Natural killer cell (primary cell): ENCODE measurements around the gene KRTAP12-2. TPM values are rescaled to one million over a fixed set of nuclear protein-coding genes. Genes with fewer than 3 reads are reported as not detected.

Experiments
- ATAC-seq, 3 donors: fragments of 150-1000 bp in 2 of 3; fragments of 200-7000 bp in 1 of 3; cut with Tn5 transposase; 1 replicate in 1 of 3; 2 replicates in 2 of 3; pipeline ENCODE4 v1.10.0; 2021; ENCODE audit warnings: mild to moderate bottlenecking in 2 of 3, moderate library complexity in 2 of 3
- DNase-seq, 2 donors: peaks; one replicate each; pipeline versions ENCODE4 v3.0.0 to v3.0.0-alpha.2; 2013 to 2021; ENCODE audit warnings: mixed read lengths in 1 of 2
- H3K27ac ChIP-seq: one replicate; pipeline ENCODE4 v1.5.1; 2013; ENCODE audit warnings: mild to moderate bottlenecking, low read length
- H3K27me3 ChIP-seq: one replicate; pipeline ENCODE4 v1.6.1; 2013; ENCODE audit warnings: low read length; ENCODE audit not compliant: control insufficient read depth, insufficient read depth
- H3K36me3 ChIP-seq: one replicate; pipeline ENCODE4 v1.6.1; 2013; ENCODE audit warnings: low read length; ENCODE audit not compliant: control insufficient read depth, insufficient read depth
- H3K4me1 ChIP-seq: one replicate; pipeline ENCODE4 v1.6.1; 2013; ENCODE audit warnings: low read length; ENCODE audit not compliant: control insufficient read depth, insufficient read depth
- H3K4me3 ChIP-seq: one replicate; pipeline ENCODE4 v1.5.1; 2013; ENCODE audit warnings: low read length
- H3K9me3 ChIP-seq: one replicate; pipeline ENCODE4 v1.6.1; 2013; ENCODE audit warnings: low read length; ENCODE audit not compliant: control insufficient read depth, insufficient read depth
- H3K27ac Mint-ChIP-seq, 2 donors: one replicate each; pipeline ENCODE4 v1.8.0; 2022; ENCODE audit warnings: mild to moderate bottlenecking in 2 of 2, mixed read lengths in 2 of 2, moderate library complexity in 1 of 2
- H3K27me3 Mint-ChIP-seq, 2 donors: one replicate each; pipeline ENCODE4 v1.8.0; 2022; ENCODE audit warnings: low read depth in 2 of 2, mixed read lengths in 2 of 2
- H3K36me3 Mint-ChIP-seq: one replicate; pipeline ENCODE4 v1.8.0; 2022; ENCODE audit warnings: mixed read lengths
- H3K4me1 Mint-ChIP-seq, 2 donors: one replicate each; pipeline ENCODE4 v1.8.0; 2022; ENCODE audit warnings: mixed read lengths in 2 of 2
- H3K4me3 Mint-ChIP-seq: one replicate; pipeline ENCODE4 v1.8.0; 2022; ENCODE audit warnings: mild to moderate bottlenecking, moderate library complexity, mixed read lengths
- H3K9me3 Mint-ChIP-seq, 2 donors: one replicate each; pipeline ENCODE4 v1.8.0; 2022; ENCODE audit warnings: mixed read lengths in 2 of 2
- CTCF ChIP-seq: fragments of 200-600 bp; IDR thresholded peaks from one replicate; pipeline ENCODE4 v1.8.0; 2022; ENCODE audit warnings: antibody characterized with exemption
- whole genome bisulfite sequencing: methylation state at CpG from one replicate; pipeline ENCODE4 v1.1.7; 2013; ENCODE audit warnings: missing lambda C conversion rate; ENCODE audit not compliant: insufficient coverage; 5-methylcytosine and 5-hydroxymethylcytosine counted together
- intact Hi-C: fragments of 100-400 bp; cut with micrococcal nuclease; formaldehyde crosslinking; loops from one replicate; pipeline ENCODE4 v1.14.2; 2022
- total RNA-seq, 4 donors: library from RNA; stranded (reverse); fragments of 120-200 nt in 1 of 4; gene quantifications; one replicate each; pipeline versions ENCODE4 v1.2.3 to v1.2.4, GENCODE V29; 2013 to 2022

Gene KRTAP12-2
- total RNA-seq, 3 donors from 2014 or later (not counting 1 experiment from before 2014, with no cell fraction given), result not detected

DNA sequence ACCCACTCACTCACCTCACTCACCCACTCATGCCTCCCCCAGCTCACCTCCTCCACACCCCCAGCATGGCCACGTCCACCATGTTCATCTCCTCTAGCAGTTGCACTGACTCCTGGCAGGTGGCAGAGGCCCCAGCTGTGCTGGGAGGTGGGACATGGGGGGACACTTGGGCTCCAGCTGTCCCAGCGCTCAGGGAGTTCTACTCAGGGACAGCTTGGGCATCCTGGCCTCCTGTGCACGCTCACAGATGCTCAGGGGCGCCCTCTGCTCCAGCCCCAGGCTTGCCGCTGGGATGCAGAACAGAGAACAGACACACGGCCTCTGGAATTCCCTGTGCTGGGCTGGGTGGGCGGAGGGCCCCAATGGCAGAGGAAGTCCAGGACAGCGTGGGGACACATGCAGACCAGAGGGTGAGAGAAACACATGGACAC, 49.6 kb downstream of the KRTAP12-2 start:
- peaks cover 29 to 47% of the 10 kb centered on the region in 2 donors for H3K4me1 Mint-ChIP-seq

DNA sequence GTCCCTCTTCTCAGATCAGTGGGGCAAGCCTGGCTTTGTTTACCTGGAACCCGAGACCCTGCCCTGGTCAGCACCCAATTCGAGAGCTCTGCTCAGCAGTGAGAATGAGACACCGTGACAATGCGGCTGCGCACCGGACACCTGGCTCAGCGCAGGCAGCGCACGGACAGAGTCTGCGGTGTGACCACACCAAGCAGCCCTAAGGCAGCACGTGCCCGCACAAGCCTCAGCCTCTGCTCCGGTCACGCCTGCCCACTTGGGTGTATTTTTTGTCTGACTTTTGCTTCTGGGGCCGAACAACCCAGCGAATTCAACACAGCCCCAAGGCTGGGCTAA, 50.2 kb downstream of the KRTAP12-2 start:
- intact Hi-C loops, result no loop called here
- H3K27ac Mint-ChIP-seq, result peak overlapping the region in 1 of 2 donors; percentile 95
- Histone ChIP-seq H3K4me3 (no peak overlapping the region), H3K4me1 (peaks cover 31% of the 10 kb centered on the region), H3K9me3 (peaks cover 9% of the 10 kb centered on the region), H3K36me3 (no peaks in the 10 kb centered on the region), H3K27ac (no peak overlapping the region), H3K27me3 (no peaks in the 10 kb centered on the region)
- ATAC-seq, result no peak
- no peak for DNase-seq
- peaks cover 22% of the 10 kb centered on the region for H3K36me3 Mint-ChIP-seq
- H3K27me3 Mint-ChIP-seq, result peaks cover 0 to 2% of the 10 kb centered on the region in 2 donors
- H3K4me3 Mint-ChIP-seq, result no peak overlapping the region
- H3K4me1 Mint-ChIP-seq, result peaks cover 29 to 47% of the 10 kb centered on the region in 2 donors
- TF ChIP-seq CTCF, result no peak
- peaks cover 5 to 18% of the 10 kb centered on the region in 2 donors for H3K9me3 Mint-ChIP-seq
- 90% methylated on average over 16 of the region's 16 CpGs for WGBS

More for the DNA sequence above, 49.6 kb downstream of the KRTAP12-2 start:
- Histone ChIP-seq H3K4me3 (no peak overlapping the region), H3K27me3 (no peaks in the 10 kb centered on the region), H3K27ac (no peak overlapping the region), H3K36me3 (no peaks in the 10 kb centered on the region), H3K9me3 (peaks cover 4% of the 10 kb centered on the region), H3K4me1 (peaks cover 27% of the 10 kb centered on the region)
- H3K4me3 Mint-ChIP-seq, result no peak overlapping the region
- peak overlapping the region in 1 of 2 donors; percentile 95 for H3K27ac Mint-ChIP-seq
- H3K27me3 Mint-ChIP-seq, result peaks cover 0 to 2% of the 10 kb centered on the region in 2 donors
- DNase-seq, result no peak
- 85% methylated on average over 8 of the region's 8 CpGs for WGBS
- H3K36me3 Mint-ChIP-seq, result peaks cover 22% of the 10 kb centered on the region
- ATAC-seq, result no peak
- intact Hi-C loops, result no loop called here
- no peak for TF ChIP-seq CTCF
- peaks cover 5 to 18% of the 10 kb centered on the region in 2 donors for H3K9me3 Mint-ChIP-seq

Other genes starting within 250 kb of the KRTAP12-2 start
- gene LRRC3, start 211.4 kb downstream of the KRTAP12-2 start, total RNA-seq, result under 1 TPM; 0.36 to 0.50 (median 0.38) TPM
- not detected for gene KRTAP10-1, start 126.7 kb downstream of the KRTAP12-2 start, total RNA-seq
- not detected for gene KRTAP10-2, start 115.4 kb downstream of the KRTAP12-2 start, total RNA-seq
- not detected for gene KRTAP10-3, start 108.1 kb downstream of the KRTAP12-2 start, total RNA-seq
- not detected for gene KRTAP10-4, start 93.2 kb downstream of the KRTAP12-2 start, total RNA-seq
- gene KRTAP10-5, start 86.3 kb downstream of the KRTAP12-2 start, total RNA-seq, result not detected
- not detected for gene KRTAP10-6, start 74.4 kb downstream of the KRTAP12-2 start, total RNA-seq
- gene KRTAP10-7, start 66.3 kb downstream of the KRTAP12-2 start, total RNA-seq, result not detected
- gene KRTAP10-8, start 54.8 kb downstream of the KRTAP12-2 start, total RNA-seq, result not detected
- gene KRTAP10-9, start 39.8 kb downstream of the KRTAP12-2 start, total RNA-seq, result not detected
- not detected for gene KRTAP10-10, start 29.6 kb downstream of the KRTAP12-2 start, total RNA-seq
- gene KRTAP10-11, start 20.5 kb downstream of the KRTAP12-2 start, total RNA-seq, result not detected
- not detected for gene KRTAP12-4, start 12.3 kb downstream of the KRTAP12-2 start, total RNA-seq
- gene KRTAP12-3, start 9.0 kb downstream of the KRTAP12-2 start, total RNA-seq, result 1 to 10 TPM in 2 of 3 donors, not detected in 1; 1.0 to 1.1 TPM
- gene KRTAP12-1, start 15.2 kb upstream of the KRTAP12-2 start, total RNA-seq, result not detected
- not detected for gene KRTAP10-12, start 30.2 kb upstream of the KRTAP12-2 start, total RNA-seq
- not detected for gene TSPEAR, start 44.6 kb upstream of the KRTAP12-2 start, total RNA-seq
- 100 to 1,000 TPM in 2 of 3 donors, 10 to 100 TPM in 1; 89.1 to 109 (median 107) TPM for gene UBE2G2, start 134.9 kb upstream of the KRTAP12-2 start, total RNA-seq
- gene SUMO3, start 151.1 kb upstream of the KRTAP12-2 start, total RNA-seq, result 10 to 100 TPM; 64.0 to 70.1 (median 65.2) TPM
- gene PTTG1IP, start 206.8 kb upstream of the KRTAP12-2 start, total RNA-seq, result 100 to 1,000 TPM in 2 of 3 donors, 10 to 100 TPM in 1; 96.8 to 144 (median 126) TPM